GM18517 (cell line): ENCODE data around the gene TEX44.

Experiments used
- ATAC-seq: cut with Tn5 transposase; IDR thresholded peaks from one replicate; pipeline ENCODE4 v1.9.1; 2021; ENCODE audit warnings: mild to moderate bottlenecking, moderate library complexity; ENCODE audit not compliant: unreplicated experiment

Gene TEX44

GRCh38 chr2:231604685-231605606 lies 12.3 kb downstream of the TEX44 start:
- ATAC-seq, result peak; percentile 85

GRCh38 chr2:231605607-231606091 lies 13.0 kb downstream of the TEX44 start:
- ATAC-seq, result no peak

GRCh38 chr2:231606941-231607340 lies 14.3 kb downstream of the TEX44 start:
- ATAC-seq, result no peak

GRCh38 chr2:231611273-231612108 lies 18.8 kb downstream of the TEX44 start:
- no peak for ATAC-seq

GRCh38 chr2:231612109-231612455 lies 19.4 kb downstream of the TEX44 start:
- ATAC-seq, result no peak

GRCh38 chr2:231612456-231613330 lies 20.0 kb downstream of the TEX44 start:
- ATAC-seq, result peak; percentile 34

GRCh38 chr2:231613331-231613662 lies 20.6 kb downstream of the TEX44 start:
- no peak for ATAC-seq

GRCh38 chr2:231613663-231614558 lies 21.2 kb downstream of the TEX44 start:
- peak; percentile 75 for ATAC-seq

GRCh38 chr2:231614559-231615057 lies 21.9 kb downstream of the TEX44 start:
- ATAC-seq, result no peak

- ATAC-seq, result no peak
Observed at GRCh38 chr2:231615058-231615671, 22.5 kb downstream of the TEX44 start.

- no peak for ATAC-seq
Observed at GRCh38 chr2:231616296-231616695, 23.6 kb downstream of the TEX44 start.

GRCh38 chr2:231617059-231617926 lies 24.6 kb downstream of the TEX44 start:
- ATAC-seq, result no peak

- ATAC-seq, result no peak
Observed at GRCh38 chr2:231621051-231621879, 28.6 kb downstream of the TEX44 start.

GRCh38 chr2:231622963-231623362 lies 30.3 kb downstream of the TEX44 start:
- ATAC-seq, result no peak

- ATAC-seq, result no peak
Observed at GRCh38 chr2:231626449-231626848, 33.8 kb downstream of the TEX44 start.

GRCh38 chr2:231627384-231628120 lies 34.9 kb downstream of the TEX44 start:
- ATAC-seq, result no peak
